ENCODE data around the gene ZNF200. TPM values are rescaled to one million over a fixed set of nuclear protein-coding genes. Genes with fewer than 3 reads are reported as not detected.

Gene ZNF200
- total RNA-seq, 1 experiment from 2014 or later = 8.8 TPM

GRCh38 chr16:3256146-3256865 lies 21.3 kb upstream of the ZNF200 start, which contains the start of gene MEFV:
TSS of gene MEFV (minus strand) at chr16:3256633. CDS start at chr16:3256587, 46 bp downstream.
- ATAC-seq = no peak
- Histone ChIP-seq H3K27ac (ENCODE audit: low read depth, low read length) (no peak within 1 kb of the TSS), H3K36me3 (ENCODE audit: control insufficient read depth in 1 of 2, insufficient read depth in 2 of 2, low read length in 2 of 2) (no peaks in the 10 kb centered on the region), H2AFZ (ENCODE audit: low read depth, low read length, poor library complexity, severe bottlenecking) (no peak within 1 kb of the TSS), H3K4me2 (ENCODE audit: low read length) (no peak within 1 kb of the TSS), H3K9me3 (ENCODE audit: control insufficient read depth in 1 of 2, insufficient read depth in 1 of 2, low read depth in 1 of 2, low read length in 2 of 2) (no peaks in the 10 kb centered on the region), H3K4me1 (ENCODE audit: control insufficient read depth in 1 of 2, insufficient read depth in 2 of 2, low read length in 2 of 2) (peaks cover 0 to 5% of the 10 kb centered on the region in 2 experiments; a peak in 1 of 4 replicates), H3K9ac (ENCODE audit: low read length) (no peak within 1 kb of the TSS), H3K4me3 (replicated peaks in 1 of 2; ENCODE audit: low read depth in 1 of 2, low read length in 2 of 2) (no peak within 1 kb of the TSS), H3K79me2 (ENCODE audit: insufficient read depth, low read length) (no peaks in the 10 kb centered on the region), H3K27me3 (ENCODE audit: insufficient read depth, low read length) (no peaks in the 10 kb centered on the region), H4K20me1 (ENCODE audit: insufficient read depth) (no peaks in the 10 kb centered on the region), H3K9me2 (ENCODE audit: insufficient read depth) (no peaks in the 10 kb centered on the region)
- no TSS peak for BruUV-seq (replicated peaks)
- no peak for DNase-seq (ENCODE audit: low read depth, low spot score)
- no peak for TF ChIP-seq ZNF274 (IDR thresholded peaks at IDR 0.05; ENCODE audit: low read depth, low read length)
- ChIA-PET CTCF (no interaction called here), RAD21 (ENCODE audit: low non-redundant PET in 1 of 2, low total read pairs in 2 of 2, uncharacterized antibody in 2 of 2, unreplicated experiment in 2 of 2) (no interaction called here), POLR2A (no interaction called here)
- intact Hi-C loops (cut with micrococcal nuclease) = no loop called here

GRCh38 chr16:3254309-3254708 lies 19.4 kb upstream of the ZNF200 start:
- RAD21 ChIA-PET (ENCODE audit: low non-redundant PET in 1 of 2, low total read pairs in 2 of 2, uncharacterized antibody in 2 of 2, unreplicated experiment in 2 of 2) = no interaction called here
- H2AFZ ChIP-seq (ENCODE audit: low read depth, low read length, poor library complexity, severe bottlenecking) = no peak overlapping the region
- intact Hi-C loops (cut with micrococcal nuclease) = no loop called here
- no peak overlapping the region for H3K4me3 ChIP-seq (replicated peaks in 1 of 2; ENCODE audit: low read depth in 1 of 2, low read length in 2 of 2)
- H3K4me1 ChIP-seq (ENCODE audit: control insufficient read depth in 1 of 2, insufficient read depth in 2 of 2, low read length in 2 of 2) = peaks cover 0 to 5% of the 10 kb centered on the region in 2 experiments; a peak in 1 of 4 replicates
- H4K20me1 ChIP-seq (ENCODE audit: insufficient read depth) = no peaks in the 10 kb centered on the region
- DNase-seq (ENCODE audit: low read depth, low spot score) (no peak), ATAC-seq (no peak)
- H3K79me2 ChIP-seq (ENCODE audit: insufficient read depth, low read length) = no peaks in the 10 kb centered on the region
- POLR2A ChIA-PET = no interaction called here
- no peaks in the 10 kb centered on the region for H3K9me3 ChIP-seq (ENCODE audit: control insufficient read depth in 1 of 2, insufficient read depth in 1 of 2, low read depth in 1 of 2, low read length in 2 of 2)
- CTCF ChIA-PET = no interaction called here
- H3K27me3 ChIP-seq (ENCODE audit: insufficient read depth, low read length) = no peaks in the 10 kb centered on the region
- H3K27ac ChIP-seq (ENCODE audit: low read depth, low read length) = no peak overlapping the region
- no TSS peak for BruUV-seq (replicated peaks)
- no peak overlapping the region for H3K4me2 ChIP-seq (ENCODE audit: low read length)
- no peaks in the 10 kb centered on the region for H3K9me2 ChIP-seq (ENCODE audit: insufficient read depth)
- no peaks in the 10 kb centered on the region for H3K36me3 ChIP-seq (ENCODE audit: control insufficient read depth in 1 of 2, insufficient read depth in 2 of 2, low read length in 2 of 2)
- no peak overlapping the region for H3K9ac ChIP-seq (ENCODE audit: low read length)
- TF ChIP-seq EZH2phosphoT487 (IDR thresholded peaks at IDR 0.05; ENCODE audit: borderline replicate concordance) = no peak
- TF ChIP-seq EZH2 (IDR thresholded peaks at IDR 0.05) = no peak
- TF ChIP-seq POLR2A (IDR thresholded peaks at IDR 0.05; ENCODE audit: borderline replicate concordance, extremely low read depth, insufficient read depth, insufficient read length) = no peak
- no peak for TF ChIP-seq SIN3A (IDR thresholded peaks at IDR 0.05; ENCODE audit: low read depth)
- TF ChIP-seq ZFX (IDR thresholded peaks at IDR 0.05) = no peak
- TF ChIP-seq FOSL1 (IDR thresholded peaks at IDR 0.05; ENCODE audit: low read depth) = no peak
- TF ChIP-seq YY1 (IDR thresholded peaks at IDR 0.05; ENCODE audit: extremely low read depth, insufficient replicate concordance, low read depth, low read length) = no peak
- TF ChIP-seq MAX (IDR thresholded peaks at IDR 0.05) = no peak
- TF ChIP-seq JUND (IDR thresholded peaks at IDR 0.05) = no peak
- no peak for TF ChIP-seq REST (IDR thresholded peaks at IDR 0.05; ENCODE audit: low read depth)
- no peak for TF ChIP-seq ATF3 (IDR thresholded peaks at IDR 0.05)
- TF ChIP-seq CEBPB (IDR thresholded peaks at IDR 0.05; ENCODE audit: low read depth) = no peak
- no peak for TF ChIP-seq ZNF274 (IDR thresholded peaks at IDR 0.05; ENCODE audit: low read depth, low read length)
- TF ChIP-seq CBX3 (IDR thresholded peaks at IDR 0.05; ENCODE audit: low read depth) = no peak
- TF ChIP-seq SRF (IDR thresholded peaks at IDR 0.05; ENCODE audit: low read depth) = no peak
